Neuron (in vitro differentiated cells): ENCODE data around the gene FHIT.

Experiments used
- H2AFZ ChIP-seq: one replicate; pipeline ENCODE4 v1.6.1; 2013; ENCODE audit warnings: low read depth, mild to moderate bottlenecking, inconsistent platforms, low read length, moderate library complexity
- H3K27me3 ChIP-seq: one replicate; pipeline ENCODE4 v1.6.1; 2013; ENCODE audit warnings: low read length; ENCODE audit not compliant: insufficient read depth
- H3K36me3 ChIP-seq: one replicate; pipeline ENCODE4 v1.6.1; 2013; ENCODE audit warnings: low read length; ENCODE audit not compliant: insufficient read depth
- H3K4me1 ChIP-seq: one replicate; pipeline ENCODE4 v1.6.1; 2013; ENCODE audit warnings: low read length; ENCODE audit not compliant: insufficient read depth
- H3K4me3 ChIP-seq: 2 replicates; pipeline ENCODE4 v1.5.1; 2013; ENCODE audit warnings: mild to moderate bottlenecking, low read length, moderate library complexity
- H3K9me3 ChIP-seq: one replicate; pipeline ENCODE4 v1.6.1; 2013; ENCODE audit warnings: low read length

FHIT gene

GRCh38 chr3:60220768-60221167 is 1030.5 kb downstream of the FHIT start:
- Histone ChIP-seq H3K27me3 (no peaks in the 10 kb centered on the region), H2AFZ (no peak overlapping the region), H3K9me3 (no peaks in the 10 kb centered on the region), H3K4me3 (no peak overlapping the region), H3K36me3 (no peaks in the 10 kb centered on the region), H3K4me1 (no peaks in the 10 kb centered on the region)

DNA sequence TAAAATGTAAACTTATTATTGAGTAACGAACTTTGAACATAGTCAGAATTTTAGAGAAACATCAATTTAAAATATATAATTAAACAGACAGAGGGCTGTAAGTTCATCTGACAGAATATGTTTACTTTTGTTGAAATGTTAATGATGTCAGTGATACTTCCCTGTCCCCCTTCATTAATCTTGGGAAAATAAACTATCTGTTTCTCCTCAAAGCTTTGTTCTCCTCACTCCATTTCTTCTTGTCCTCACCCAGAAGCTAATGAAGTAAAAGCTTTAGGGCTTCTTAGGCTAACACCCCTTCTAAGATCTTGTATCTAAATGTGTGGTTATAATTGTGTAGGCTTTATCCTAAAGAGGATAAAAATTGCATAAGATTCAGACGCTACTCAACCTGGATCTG is 1031.8 kb downstream of the FHIT start:
- H3K4me3 ChIP-seq: no peak overlapping the region
- no peak overlapping the region for H2AFZ ChIP-seq
- H3K4me1 ChIP-seq: no peaks in the 10 kb centered on the region
- no peaks in the 10 kb centered on the region for H3K36me3 ChIP-seq
- H3K27me3 ChIP-seq: no peaks in the 10 kb centered on the region
- no peaks in the 10 kb centered on the region for H3K9me3 ChIP-seq

- H3K27me3 ChIP-seq: no peaks in the 10 kb centered on the region
- H3K4me3 ChIP-seq: no peak overlapping the region
- H3K36me3 ChIP-seq: no peaks in the 10 kb centered on the region
- no peak overlapping the region for H2AFZ ChIP-seq
- H3K9me3 ChIP-seq: no peaks in the 10 kb centered on the region
- no peaks in the 10 kb centered on the region for H3K4me1 ChIP-seq
These were observed 1033.9 kb downstream of the FHIT start for GRCh38 chr3:60217156-60217911.

DNA sequence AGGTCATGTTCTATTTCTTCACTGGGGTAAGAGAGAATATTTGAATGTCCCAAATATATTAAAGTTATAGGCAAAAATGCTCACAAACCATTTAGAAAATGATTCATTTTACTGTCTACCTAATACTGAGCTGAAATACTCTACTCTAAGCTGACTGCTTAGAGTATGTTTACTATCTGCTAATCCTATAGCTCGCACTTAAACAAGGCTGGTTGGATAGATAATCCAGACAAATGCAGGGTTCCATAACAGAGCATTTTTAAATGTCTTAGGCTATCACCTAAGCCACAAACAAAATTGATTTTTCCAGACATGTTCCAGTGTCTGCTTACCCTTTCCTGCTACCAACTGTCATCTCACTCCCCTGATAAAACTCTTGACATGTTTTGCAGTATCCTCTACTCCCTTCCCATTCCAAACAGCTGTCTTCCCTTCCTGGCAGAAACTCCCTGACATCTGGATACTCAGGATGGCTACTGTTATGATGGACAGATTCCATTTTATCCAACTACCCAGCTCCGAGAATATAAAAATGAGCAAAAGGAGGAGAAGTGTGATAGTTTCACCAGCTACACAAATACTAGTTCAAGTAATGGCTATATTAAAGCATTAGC is 1034.7 kb downstream of the FHIT start:
- Histone ChIP-seq H3K27me3 (no peaks in the 10 kb centered on the region), H3K9me3 (no peaks in the 10 kb centered on the region), H3K4me1 (no peaks in the 10 kb centered on the region), H3K36me3 (no peaks in the 10 kb centered on the region), H3K4me3 (no peak overlapping the region), H2AFZ (no peak overlapping the region)

DNA sequence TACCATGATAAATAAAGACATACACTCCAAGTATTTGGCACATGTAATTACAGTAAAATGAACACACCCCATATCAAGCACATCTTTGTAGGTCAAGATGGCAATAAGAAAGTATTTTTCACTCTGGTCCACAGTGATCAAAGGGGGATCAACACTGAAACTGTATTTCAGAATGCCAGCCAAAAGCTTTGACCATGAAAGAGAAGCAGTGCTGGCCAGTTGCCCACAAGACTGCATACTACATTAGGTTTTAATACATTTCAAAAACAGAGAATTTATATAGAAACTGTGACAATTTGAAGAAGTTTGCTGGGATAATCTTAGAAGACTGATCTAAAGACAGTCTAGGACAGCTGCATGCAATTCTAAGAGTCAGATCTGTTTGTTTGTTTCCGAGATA is 1035.3 kb downstream of the FHIT start:
- Histone ChIP-seq H3K4me1 (no peaks in the 10 kb centered on the region), H3K36me3 (no peaks in the 10 kb centered on the region), H3K9me3 (no peaks in the 10 kb centered on the region), H3K4me3 (no peak overlapping the region), H2AFZ (no peak overlapping the region), H3K27me3 (no peaks in the 10 kb centered on the region)

- H3K9me3 ChIP-seq: no peaks in the 10 kb centered on the region
- no peak overlapping the region for H3K4me3 ChIP-seq
- H3K36me3 ChIP-seq: no peaks in the 10 kb centered on the region
- no peaks in the 10 kb centered on the region for H3K27me3 ChIP-seq
- no peaks in the 10 kb centered on the region for H3K4me1 ChIP-seq
- no peak overlapping the region for H2AFZ ChIP-seq
These were observed 1043.3 kb downstream of the FHIT start for GRCh38 chr3:60207905-60208304.

DNA sequence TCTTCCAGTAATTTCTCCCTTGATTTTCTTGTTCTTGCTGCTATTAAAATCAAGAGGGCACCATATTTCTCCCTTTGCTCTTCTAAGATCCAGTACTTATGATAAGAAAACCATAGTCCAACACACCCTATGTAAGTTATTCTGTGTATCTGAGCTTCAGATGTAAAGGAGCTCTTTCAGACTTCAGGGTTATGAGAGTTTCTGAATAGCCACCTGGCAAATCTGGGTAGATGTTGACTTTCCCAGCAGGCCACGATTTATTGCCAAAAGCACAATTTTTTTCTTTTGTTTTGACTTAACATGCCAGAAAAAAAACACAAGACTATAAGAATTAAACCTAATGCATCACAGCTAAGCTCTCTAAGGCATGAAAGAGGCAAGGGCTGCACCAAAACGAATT is 1045.0 kb downstream of the FHIT start:
- Histone ChIP-seq H3K36me3 (no peaks in the 10 kb centered on the region), H3K4me3 (no peak overlapping the region), H2AFZ (no peak overlapping the region), H3K9me3 (no peaks in the 10 kb centered on the region), H3K4me1 (no peaks in the 10 kb centered on the region), H3K27me3 (no peaks in the 10 kb centered on the region)

GRCh38 chr3:60202052-60202726 is 1049.1 kb downstream of the FHIT start:
- H3K4me3 ChIP-seq: no peak overlapping the region
- no peaks in the 10 kb centered on the region for H3K27me3 ChIP-seq
- H3K4me1 ChIP-seq: peaks cover 2% of the 10 kb centered on the region
- no peaks in the 10 kb centered on the region for H3K9me3 ChIP-seq
- H2AFZ ChIP-seq: no peak overlapping the region
- no peaks in the 10 kb centered on the region for H3K36me3 ChIP-seq

- Histone ChIP-seq H3K4me1 (peaks cover 2% of the 10 kb centered on the region), H3K4me3 (no peak overlapping the region), H3K36me3 (no peaks in the 10 kb centered on the region), H2AFZ (no peak overlapping the region), H3K27me3 (no peaks in the 10 kb centered on the region), H3K9me3 (no peaks in the 10 kb centered on the region)
These were observed 1051.9 kb downstream of the FHIT start for GRCh38 chr3:60199306-60199705.

DNA sequence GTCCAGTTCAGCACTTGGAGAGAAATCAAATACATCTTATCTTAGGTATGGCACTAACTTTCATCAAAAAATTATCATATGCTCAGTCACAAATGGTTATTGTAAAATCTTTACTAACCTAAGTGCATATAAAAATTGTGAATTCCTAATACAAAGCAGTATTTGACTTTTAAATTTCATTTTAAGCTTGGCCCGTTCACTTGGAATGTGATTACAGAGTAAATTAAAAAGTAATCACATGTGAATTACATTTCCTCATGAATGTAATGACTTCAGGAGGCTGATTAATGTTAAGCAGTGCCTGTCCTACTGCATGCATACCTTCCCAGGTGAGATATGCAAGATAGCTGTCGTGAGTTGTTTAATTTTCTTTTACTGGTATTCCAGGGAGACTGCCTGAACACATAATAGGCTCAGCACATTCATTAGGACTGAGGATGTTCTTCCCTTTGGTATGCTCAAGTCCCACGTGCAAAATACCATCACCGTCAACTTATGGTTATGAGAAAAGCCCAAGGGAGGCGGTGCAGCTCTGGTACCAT is 1053.0 kb downstream of the FHIT start:
- Histone ChIP-seq H3K9me3 (no peaks in the 10 kb centered on the region), H3K27me3 (no peaks in the 10 kb centered on the region), H3K36me3 (no peaks in the 10 kb centered on the region), H3K4me1 (peaks cover 2% of the 10 kb centered on the region), H2AFZ (no peak overlapping the region), H3K4me3 (no peak overlapping the region)

DNA sequence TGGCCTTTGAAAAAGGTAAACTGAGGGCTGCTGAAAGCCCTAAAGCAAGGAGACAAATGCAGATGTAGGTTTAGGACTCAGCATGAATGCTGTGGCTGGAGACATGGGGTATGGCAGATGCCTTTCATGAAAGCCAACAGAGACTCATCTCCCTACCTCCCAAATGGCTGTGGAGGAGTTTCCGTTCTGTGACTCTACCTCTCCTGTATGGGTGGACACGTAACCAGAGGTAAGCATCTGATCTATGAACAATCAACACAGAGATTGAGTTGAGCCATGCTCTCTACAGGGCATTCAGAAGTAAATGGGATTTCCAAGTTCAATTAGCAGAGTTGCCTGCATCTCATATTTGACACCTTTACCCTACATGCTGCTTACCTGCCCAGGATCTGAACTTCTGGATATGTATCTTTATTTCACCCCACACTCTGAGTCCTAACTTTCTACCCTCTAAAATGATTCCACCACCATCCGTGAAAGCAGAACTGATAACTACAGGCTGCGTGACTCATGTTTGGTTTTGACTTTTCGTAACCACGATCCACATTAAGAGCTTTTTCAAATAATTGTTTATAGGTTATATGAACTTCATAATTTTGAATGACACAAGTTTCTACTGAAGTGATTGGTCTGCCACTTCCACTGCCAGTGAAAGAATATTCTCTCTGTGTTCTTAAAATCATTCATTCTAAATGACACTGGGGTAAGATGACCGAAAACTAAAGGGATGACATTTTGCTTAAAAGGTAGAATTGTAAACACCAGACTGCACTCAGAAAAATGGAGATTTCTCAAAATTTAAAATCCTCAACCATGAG is 1058.7 kb downstream of the FHIT start:
- H3K9me3 ChIP-seq: no peaks in the 10 kb centered on the region
- no peaks in the 10 kb centered on the region for H3K27me3 ChIP-seq
- peaks cover 7% of the 10 kb centered on the region for H3K4me1 ChIP-seq
- no peaks in the 10 kb centered on the region for H3K36me3 ChIP-seq
- H3K4me3 ChIP-seq: no peak overlapping the region
- no peak overlapping the region for H2AFZ ChIP-seq

DNA sequence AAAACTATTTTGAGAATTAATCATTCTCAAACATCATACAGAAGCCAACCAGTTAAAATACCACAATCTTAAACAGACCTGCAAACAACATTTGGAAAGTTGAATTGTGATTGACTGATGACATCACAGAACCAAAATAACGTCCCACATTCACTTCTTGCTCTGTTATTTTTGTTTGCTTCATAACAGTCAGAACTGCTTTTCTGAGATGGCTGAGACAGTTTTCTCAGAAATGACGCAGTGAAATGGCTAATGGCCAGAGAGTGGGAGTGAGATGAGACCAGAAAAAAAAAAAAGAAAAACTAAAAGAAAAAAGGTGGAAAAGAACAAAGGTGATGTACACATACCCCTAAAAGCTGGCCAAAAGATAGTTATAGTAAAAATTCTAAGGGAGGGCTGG is 1061.2 kb downstream of the FHIT start:
- Histone ChIP-seq H3K4me3 (no peak overlapping the region), H2AFZ (no peak overlapping the region), H3K4me1 (peaks cover 7% of the 10 kb centered on the region)

DNA sequence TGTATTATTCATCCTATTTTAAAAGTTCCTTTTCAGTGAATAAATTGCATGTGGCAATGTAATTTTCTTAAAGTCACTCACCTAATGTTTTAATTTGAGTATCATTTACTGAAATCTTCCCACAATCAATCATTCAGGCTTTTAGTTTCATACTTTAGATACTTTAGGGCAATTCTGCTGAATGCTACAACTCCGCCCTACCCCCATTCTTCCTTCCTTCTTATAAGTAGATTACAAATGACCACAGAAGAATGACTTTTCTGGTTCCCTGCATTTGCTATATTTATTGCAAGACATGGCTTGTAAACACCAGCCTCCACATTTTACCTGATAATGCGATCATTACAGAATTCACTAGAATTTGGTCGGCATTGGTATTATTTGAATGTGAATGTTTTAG is 1061.9 kb downstream of the FHIT start:
- no peak overlapping the region for H3K4me3 ChIP-seq

More for the DNA sequence above, 1061.2 kb downstream of the FHIT start:
- no peaks in the 10 kb centered on the region for H3K27me3 ChIP-seq
- H3K36me3 ChIP-seq: no peaks in the 10 kb centered on the region
- no peaks in the 10 kb centered on the region for H3K9me3 ChIP-seq

More for the DNA sequence above, 1061.9 kb downstream of the FHIT start:
- no peaks in the 10 kb centered on the region for H3K36me3 ChIP-seq
- H3K4me1 ChIP-seq: peaks cover 7% of the 10 kb centered on the region
- no peaks in the 10 kb centered on the region for H3K27me3 ChIP-seq
- H2AFZ ChIP-seq: no peak overlapping the region
- H3K9me3 ChIP-seq: no peaks in the 10 kb centered on the region
